ENCODE measurements around the gene INPP4B.

The INPP4B gene

DNA sequence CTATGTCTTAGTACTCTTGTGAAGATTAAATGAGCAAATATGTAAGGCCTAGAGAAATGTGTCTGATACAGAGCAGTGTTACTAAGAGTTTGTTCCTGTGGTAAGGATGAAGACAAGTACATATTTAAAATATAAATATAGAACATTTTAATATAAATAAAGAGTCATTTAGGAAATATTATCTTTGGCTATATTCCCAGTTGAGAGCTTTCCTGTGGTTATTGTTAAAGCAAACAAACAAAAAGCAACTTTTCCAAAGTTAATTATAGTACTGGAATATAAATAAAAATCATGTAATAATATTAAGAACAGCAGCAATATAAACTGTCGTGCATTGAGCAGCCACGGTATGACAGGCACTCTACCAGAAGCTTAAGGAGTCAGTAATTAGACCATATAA, 472.5 kb downstream of the INPP4B start:
- Histone ChIP-seq H3K27me3 (replicated peaks; ENCODE audit: control insufficient read depth, insufficient read depth, low read length) (no peaks in the 10 kb centered on the region), H3K4me3 (replicated peaks; ENCODE audit: low read depth, low read length) (no peak overlapping the region), H3K36me3 (ENCODE audit: control insufficient read depth, insufficient read depth, low read length) (no peaks in the 10 kb centered on the region)
- no peak for DNase-seq (ENCODE audit: extremely low read depth, insufficient read length)
- TF ChIP-seq, protein P1, sequence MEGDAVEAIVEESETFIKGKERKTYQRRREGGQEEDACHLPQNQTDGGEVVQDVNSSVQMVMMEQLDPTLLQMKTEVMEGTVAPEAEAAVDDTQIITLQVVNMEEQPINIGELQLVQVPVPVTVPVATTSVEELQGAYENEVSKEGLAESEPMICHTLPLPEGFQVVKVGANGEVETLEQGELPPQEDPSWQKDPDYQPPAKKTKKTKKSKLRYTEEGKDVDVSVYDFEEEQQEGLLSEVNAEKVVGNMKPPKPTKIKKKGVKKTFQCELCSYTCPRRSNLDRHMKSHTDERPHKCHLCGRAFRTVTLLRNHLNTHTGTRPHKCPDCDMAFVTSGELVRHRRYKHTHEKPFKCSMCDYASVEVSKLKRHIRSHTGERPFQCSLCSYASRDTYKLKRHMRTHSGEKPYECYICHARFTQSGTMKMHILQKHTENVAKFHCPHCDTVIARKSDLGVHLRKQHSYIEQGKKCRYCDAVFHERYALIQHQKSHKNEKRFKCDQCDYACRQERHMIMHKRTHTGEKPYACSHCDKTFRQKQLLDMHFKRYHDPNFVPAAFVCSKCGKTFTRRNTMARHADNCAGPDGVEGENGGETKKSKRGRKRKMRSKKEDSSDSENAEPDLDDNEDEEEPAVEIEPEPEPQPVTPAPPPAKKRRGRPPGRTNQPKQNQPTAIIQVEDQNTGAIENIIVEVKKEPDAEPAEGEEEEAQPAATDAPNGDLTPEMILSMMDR (IDR thresholded peaks at IDR 0.05; ENCODE audit: insufficient read depth, low read length, poor library complexity, severe bottlenecking): no peak

- DNase-seq (ENCODE audit: extremely low read depth, insufficient read length): no peak
- Histone ChIP-seq H3K4me3 (replicated peaks; ENCODE audit: low read depth, low read length) (no peak overlapping the region), H3K36me3 (ENCODE audit: control insufficient read depth, insufficient read depth, low read length) (no peaks in the 10 kb centered on the region), H3K27me3 (replicated peaks; ENCODE audit: control insufficient read depth, insufficient read depth, low read length) (no peaks in the 10 kb centered on the region)
- TF ChIP-seq, protein P1 (IDR thresholded peaks at IDR 0.05; ENCODE audit: insufficient read depth, low read length, poor library complexity, severe bottlenecking): no peak
These were observed 473.4 kb downstream of the INPP4B start for GRCh38 chr4:142372530-142373260.

DNA sequence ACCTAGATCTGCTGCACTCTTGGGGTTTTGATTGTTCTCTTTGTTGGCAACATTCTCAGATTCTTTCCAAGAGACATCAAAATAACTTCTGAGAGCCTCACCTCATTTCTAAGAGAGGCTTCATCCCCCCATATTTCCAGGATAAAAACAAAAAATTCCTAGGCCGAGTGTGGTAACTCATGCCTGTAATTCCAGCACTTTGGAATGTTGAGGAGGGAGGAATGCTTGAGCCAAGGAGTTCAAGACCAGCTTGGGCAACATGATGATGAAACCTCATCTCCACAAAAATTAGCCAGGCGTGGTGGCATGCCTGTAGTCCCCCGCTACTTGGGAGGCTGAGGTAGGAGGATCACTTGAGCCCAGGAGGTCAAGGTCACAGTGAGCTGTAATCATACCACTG, 477.0 kb downstream of the INPP4B start:
- Histone ChIP-seq H3K36me3 (ENCODE audit: control insufficient read depth, insufficient read depth, low read length) (no peaks in the 10 kb centered on the region), H3K27me3 (replicated peaks; ENCODE audit: control insufficient read depth, insufficient read depth, low read length) (no peaks in the 10 kb centered on the region; the same call in 1 of the 2 replicates), H3K4me3 (replicated peaks; ENCODE audit: low read depth, low read length) (no peak overlapping the region)
- no peak for DNase-seq (ENCODE audit: extremely low read depth, insufficient read length)
- TF ChIP-seq, protein P1 (IDR thresholded peaks at IDR 0.05; ENCODE audit: insufficient read depth, low read length, poor library complexity, severe bottlenecking): no peak

DNA sequence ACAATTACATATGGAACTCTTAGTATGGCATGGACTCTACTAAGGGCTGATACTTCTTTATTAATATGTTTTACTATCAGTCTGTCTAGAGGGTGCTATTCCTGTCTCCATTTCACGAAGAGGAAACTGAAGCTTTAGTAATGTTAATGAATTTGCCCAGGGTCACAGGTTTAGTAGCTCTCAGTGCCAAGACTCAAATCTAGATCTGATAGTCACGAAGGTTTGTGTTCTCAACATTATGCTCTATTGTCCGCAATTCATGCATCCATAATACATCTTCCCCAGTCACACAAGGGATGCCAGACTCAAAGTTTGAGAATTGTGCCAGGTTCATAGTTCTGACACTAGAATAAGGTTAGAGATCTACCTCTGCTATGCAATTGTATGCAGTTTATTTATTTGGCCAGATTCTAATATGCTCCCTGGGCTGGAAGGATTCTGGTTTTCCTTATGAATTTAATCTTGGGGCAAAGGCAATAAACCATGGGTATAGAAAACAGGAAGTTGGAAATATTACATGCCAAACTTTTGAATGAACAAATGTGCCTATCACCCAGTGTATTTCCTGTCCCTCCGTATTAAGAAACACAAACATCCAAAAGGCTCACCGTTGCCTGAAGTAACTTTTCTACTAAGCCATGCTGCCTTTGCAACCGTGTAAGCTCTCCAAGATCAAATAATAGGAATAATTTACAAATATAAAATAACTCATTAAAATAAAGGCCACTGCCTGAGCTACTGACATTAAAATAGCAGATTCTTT, 478.5 kb downstream of the INPP4B start:
- DNase-seq (ENCODE audit: extremely low read depth, insufficient read length): no peak
- H3K36me3 ChIP-seq (ENCODE audit: control insufficient read depth, insufficient read depth, low read length): no peaks in the 10 kb centered on the region
- H3K27me3 ChIP-seq (replicated peaks; ENCODE audit: control insufficient read depth, insufficient read depth, low read length): no peaks in the 10 kb centered on the region; the same call in 1 of the 2 replicates
- H3K4me3 ChIP-seq (replicated peaks; ENCODE audit: low read depth, low read length): no peak overlapping the region
- TF ChIP-seq, protein P1 (IDR thresholded peaks at IDR 0.05; ENCODE audit: insufficient read depth, low read length, poor library complexity, severe bottlenecking): no peak

- DNase-seq (ENCODE audit: extremely low read depth, insufficient read length): no peak
- Histone ChIP-seq H3K27me3 (replicated peaks; ENCODE audit: control insufficient read depth, insufficient read depth, low read length) (no peaks in the 10 kb centered on the region; the same call in 1 of the 2 replicates), H3K36me3 (ENCODE audit: control insufficient read depth, insufficient read depth, low read length) (no peaks in the 10 kb centered on the region), H3K4me3 (replicated peaks; ENCODE audit: low read depth, low read length) (no peak overlapping the region)
- TF ChIP-seq, protein P1 (IDR thresholded peaks at IDR 0.05; ENCODE audit: insufficient read depth, low read length, poor library complexity, severe bottlenecking): no peak
These were observed 479.3 kb downstream of the INPP4B start for GRCh38 chr4:142366769-142367181.
